Measurements from ENCODE around the gene DZIP1L.

GRCh38 chr3:138062626-138063025, 52.8 kb downstream of the DZIP1L start:
- TF ChIP-seq CTCF (IDR thresholded peaks at IDR 0.05) (no peak), POLR2A (IDR thresholded peaks at IDR 0.05) (no peak)

Data from Peyer's patch (tissue), 4 donors.